Bronchial smooth muscle cell (primary cell): ENCODE results near the gene MMRN1. TPM values are rescaled to one million over a fixed set of nuclear protein-coding genes. Genes with fewer than 3 reads are reported as not detected.

Experiments
- total RNA-seq: library from RNA; depleted of rRNA; stranded (reverse); fragments of >200 nt; gene quantifications from 2 replicates; pipeline ENCODE4 v1.2.1, GENCODE V29; 2014

The MMRN1 gene
- 0.09 and 0.16 TPM in 2 replicates for total RNA-seq

GRCh38 chr4:89894649-89895550, at the start of gene MMRN1:
MMRN1 (plus strand) TSS chr4:89894854; CDS start chr4:89894972, 118 bp downstream.

Other genes starting within 250 kb of the MMRN1 start
- 0.52 and 19.1 TPM in 2 replicates for gene SNCA, start 57.7 kb upstream of the MMRN1 start, total RNA-seq
- not detected in 2 replicates for gene CCSER1, start 232.5 kb downstream of the MMRN1 start, total RNA-seq